HG03565 (cell line): Measurements from ENCODE around the gene PRRT3.
A peak's percentile ranks its signal among the peaks of the same experiment; 100 is the strongest.
"Not testable (repeated sequence)": the region's sequence is repeated elsewhere in the genome, so short reads cannot be mapped to it uniquely, and the experiment has no call there.

Experiments
- ATAC-seq: cut with Tn5 transposase; IDR thresholded peaks from one replicate; pipeline ENCODE4 v1.9.1; 2021; ENCODE audit warnings: mild to moderate bottlenecking, moderate library complexity; ENCODE audit not compliant: unreplicated experiment

Gene PRRT3

DNA sequence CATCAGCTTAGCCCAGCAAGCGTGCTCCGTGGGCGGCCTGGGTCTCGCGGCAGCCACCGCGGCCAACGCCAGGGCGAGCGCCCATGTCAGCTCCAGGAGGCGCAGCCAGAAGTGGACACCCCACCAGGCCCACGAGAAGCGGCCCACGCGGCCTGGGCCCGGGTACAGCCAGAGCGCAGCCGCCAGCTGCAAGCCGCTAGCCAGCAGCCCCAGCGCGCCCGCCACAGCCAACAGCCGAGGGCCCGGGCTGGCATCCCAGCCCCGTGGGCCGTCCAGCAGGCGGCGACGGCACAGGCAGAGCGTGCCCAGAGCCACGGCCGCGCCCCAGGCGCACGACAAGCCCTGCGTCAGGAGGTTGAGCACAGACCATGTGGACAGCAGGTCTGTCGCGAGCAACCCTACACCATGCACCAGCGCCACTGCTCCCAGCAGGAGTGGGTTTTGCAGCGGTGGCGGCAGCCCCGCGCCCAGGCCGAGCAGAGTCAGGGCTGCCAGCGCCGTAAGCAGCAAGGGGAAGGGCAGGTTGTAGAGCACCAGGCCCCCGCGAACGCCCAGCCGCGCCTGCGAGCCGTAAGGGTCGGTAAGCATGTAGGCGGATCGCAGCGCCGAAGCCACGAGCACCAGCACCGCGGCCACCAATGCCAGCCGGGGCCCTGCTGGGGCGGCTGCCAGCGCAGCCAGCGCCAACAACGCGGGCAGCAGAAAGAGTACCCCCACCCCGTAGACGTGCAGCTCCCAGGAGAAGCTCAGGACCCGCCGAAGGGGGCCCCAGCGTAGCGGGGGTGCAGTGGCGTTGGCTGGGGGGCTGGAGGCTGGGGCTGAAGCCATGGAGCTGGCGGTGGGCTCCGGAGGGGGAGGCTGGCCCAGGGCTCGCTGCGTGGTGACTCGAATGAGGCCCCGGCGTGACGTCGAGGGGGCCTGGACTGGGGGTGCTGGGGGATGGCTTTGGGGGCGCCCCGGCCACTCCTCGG, 4.9 kb downstream of the PRRT3 start:
- ATAC-seq, result no peak

DNA sequence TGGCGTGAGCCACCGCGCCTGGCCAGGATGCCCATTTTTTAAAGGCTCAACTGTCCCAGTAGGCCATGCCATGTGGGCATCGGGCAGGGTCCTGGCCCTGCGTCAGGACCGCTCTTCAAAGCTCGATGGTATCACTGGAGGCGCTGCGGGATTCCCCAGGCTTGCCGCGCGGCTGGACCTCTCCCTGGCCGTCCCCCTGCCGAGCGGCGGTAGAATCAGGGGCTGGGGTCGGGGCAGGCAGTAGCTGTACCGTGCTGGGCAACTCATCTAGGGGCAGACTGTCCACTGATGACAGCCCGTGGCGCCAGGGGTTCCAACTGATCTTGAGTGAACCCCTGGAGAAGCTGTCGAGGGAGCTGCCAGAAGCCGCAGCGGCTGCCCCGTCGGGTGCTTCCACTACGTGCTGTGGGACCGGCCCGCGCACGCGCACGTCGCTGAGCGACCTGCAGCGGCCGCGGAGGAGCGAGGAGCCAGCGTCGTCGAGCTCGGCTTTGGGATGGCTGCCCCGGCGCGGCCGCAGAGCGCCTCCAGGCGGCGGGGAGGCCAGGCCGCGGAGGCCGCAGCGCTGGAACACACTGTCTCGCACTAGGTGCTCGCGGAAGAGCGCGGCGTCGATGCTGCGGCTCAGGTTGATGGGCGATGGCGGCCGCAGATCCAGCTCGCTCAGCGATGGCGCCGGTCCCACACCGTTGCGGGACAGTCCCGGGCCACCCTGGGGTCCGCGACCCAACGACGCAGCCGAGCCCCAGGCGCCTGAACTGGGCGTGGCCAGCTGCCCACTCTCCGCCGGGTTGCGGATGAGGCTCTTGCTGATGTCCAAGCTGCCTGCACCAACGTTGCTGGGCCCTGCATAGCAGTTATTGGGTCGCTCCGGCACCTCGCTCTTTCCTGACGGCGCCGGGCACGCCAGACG, 5.8 kb downstream of the PRRT3 start:
- ATAC-seq, result no peak

DNA sequence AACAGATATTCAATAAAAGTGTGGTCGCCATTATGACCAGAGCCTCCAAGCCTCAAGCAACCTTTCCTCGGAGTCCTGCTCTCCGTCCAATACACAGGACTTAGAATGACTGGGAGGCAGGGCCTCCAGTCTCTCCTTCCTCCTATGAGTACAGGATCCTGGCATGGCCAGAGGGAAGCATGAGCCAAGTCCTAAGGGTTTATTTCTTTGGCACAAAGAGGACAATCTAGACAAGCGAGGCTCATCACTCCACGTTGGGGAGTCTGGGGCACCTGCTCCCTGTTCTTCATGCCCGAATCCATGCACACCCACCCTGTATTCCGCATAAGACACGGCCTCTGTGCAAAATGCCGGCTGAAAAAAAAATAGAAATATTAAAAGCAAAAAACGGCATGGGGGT, 6.8 kb downstream of the PRRT3 start:
- ATAC-seq, result no peak

GRCh38 chr3:9944271-9944670, 7.9 kb downstream of the PRRT3 start:
- ATAC-seq, result no peak

- ATAC-seq, result no peak
These were observed 9.1 kb downstream of the PRRT3 start for GRCh38 chr3:9942934-9943690.

DNA sequence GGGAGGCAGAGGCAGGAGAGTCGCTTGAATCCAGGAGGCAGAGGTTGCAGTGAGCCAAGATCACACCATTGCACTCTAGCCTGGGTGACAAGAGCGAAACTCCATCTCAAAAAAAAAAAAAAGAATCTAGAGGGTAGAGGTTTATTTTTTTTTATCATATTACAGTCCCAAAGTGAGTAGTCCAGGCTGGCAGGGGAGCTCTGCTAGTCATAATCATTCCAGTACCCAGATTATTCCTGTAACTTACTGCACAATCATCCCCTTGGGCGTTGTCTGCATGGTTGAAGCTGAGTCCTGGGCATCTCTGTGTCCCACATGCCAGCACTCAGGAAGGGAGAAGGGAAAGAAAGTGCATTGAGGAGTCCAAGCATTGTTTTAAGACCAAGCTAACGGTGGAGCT, 10.0 kb downstream of the PRRT3 start:
- no peak for ATAC-seq

DNA sequence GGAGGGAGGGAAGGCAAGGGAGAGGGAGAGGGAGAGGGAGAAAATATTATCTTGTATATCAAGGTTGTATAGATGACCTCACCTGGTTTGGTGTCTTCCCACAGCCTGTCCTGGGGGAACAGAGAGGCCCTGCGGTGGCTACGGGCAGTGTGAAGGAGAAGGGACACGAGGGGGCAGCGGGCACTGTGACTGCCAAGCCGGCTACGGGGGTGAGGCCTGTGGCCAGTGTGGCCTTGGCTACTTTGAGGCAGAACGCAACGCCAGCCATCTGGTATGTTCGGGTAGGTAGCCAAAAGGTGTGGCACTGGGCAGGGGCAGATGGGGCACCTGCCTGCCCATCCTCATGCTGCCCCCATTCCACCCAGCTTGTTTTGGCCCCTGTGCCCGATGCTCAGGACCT, 11.5 kb downstream of the PRRT3 start:
- no peak for ATAC-seq

DNA sequence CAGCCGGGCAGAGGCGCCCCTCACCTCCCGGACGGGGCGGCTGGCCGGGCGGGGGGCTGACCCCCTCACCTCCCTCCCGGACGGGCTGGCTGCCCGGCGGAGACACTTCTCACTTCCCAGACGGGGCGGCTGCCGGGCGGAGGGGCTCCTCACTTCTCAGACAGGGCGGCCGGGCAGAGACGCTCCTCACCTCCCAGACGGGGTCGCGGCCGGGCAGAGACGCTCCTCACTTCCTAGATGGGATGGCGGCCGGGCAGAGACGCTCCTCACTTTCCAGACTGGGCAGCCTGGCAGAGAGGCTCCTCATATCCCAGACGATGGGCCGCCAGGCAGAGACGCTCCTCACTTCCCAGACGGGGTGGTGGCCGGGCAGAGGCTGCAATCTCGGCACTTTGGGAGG, 12.3 kb downstream of the PRRT3 start:
- not testable (repeated sequence) for ATAC-seq

- ATAC-seq, result no peak
These were observed 13.2 kb downstream of the PRRT3 start for GRCh38 chr3:9938966-9939365.

DNA sequence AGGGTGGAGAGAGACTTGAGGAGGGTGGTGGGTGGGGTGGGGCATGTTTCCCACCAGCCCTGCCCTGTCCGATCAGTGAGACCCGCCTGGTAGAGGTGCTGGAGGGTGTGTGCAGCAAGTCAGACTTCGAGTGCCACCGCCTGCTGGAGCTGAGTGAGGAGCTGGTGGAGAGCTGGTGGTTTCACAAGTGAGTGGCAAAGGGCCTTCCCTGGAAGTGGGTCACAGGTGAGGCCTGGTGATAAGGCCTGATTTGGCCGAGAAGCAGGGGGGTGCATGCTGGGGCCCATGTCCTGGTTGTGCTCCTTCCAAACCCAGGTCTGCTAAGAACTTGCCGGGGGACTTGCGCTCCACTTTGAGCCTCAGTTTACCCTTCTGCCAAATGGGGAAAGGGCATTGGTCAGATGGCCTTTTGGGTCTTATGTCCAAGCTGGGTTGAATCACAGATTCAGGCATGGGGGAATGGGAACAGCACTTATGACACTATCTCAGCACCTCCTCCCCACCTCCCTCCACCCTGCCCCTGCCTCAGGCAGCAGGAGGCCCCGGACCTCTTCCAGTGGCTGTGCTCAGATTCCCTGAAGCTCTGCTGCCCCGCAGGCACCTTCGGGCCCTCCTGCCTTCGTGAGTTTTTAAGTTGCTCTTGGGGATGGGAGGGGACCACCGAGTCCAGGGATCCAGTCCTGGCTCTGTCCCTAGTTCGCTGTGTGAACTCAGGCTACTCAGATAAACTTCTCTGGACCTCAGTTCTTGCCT, 14.5 kb downstream of the PRRT3 start:
- no peak for ATAC-seq

GRCh38 chr3:9935966-9936510, 16.2 kb downstream of the PRRT3 start:
- no peak for ATAC-seq

- ATAC-seq, result no peak
These were observed 17.2 kb downstream of the PRRT3 start for GRCh38 chr3:9934993-9935392.

DNA sequence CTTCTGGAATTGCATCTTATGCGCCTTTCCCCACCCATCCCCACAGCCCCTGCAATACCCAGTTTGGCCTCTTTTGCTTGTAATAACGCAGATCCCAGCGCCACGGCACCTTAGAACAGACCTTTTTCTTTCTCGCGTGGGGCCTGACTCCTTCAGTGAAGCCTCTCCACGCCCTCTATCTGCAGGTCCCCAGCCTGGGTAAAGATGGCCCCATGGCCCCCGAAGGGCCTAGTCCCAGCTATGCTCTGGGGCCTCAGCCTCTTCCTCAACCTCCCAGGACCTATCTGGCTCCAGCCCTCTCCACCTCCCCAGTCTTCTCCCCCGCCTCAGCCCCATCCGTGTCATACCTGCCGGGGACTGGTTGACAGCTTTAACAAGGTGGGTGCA, 18.0 kb downstream of the PRRT3 start:
- no peak for ATAC-seq

DNA sequence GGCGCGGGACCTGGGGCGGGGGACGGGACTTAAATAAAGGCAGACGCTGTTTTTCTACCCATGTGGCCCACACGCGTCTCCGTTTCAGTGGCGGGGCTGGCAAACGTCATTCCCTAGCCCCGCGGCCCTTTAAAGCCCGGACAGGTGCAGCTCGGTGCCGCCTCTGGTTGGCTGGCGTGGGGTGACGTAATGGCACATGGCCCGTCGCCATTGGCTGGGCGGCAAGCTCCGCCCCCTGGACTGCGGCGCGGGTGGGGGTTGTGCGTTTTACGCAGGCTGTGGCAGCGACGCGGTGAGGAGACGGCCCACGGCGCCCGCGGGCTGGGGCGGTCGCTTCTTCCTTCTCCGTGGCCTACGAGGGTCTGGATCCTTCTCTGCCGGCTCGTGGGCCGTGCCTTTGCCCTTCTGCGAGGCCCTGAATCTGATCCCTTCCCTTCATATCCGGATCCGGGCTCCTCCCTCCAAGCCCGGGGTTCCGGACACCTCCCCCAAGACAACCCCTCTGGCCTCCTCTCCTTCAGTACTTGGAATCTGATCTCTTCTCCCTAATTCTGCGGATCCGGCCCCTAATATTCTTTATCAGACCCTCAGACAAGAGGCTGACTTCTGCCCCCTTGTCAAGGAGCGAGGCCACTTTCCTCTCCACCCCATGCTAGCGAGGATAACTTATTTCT, 18.5 kb downstream of the PRRT3 start, which contains the start of gene CRELD1:
TSS of gene CRELD1 (plus strand) at position 274 of the 674 bp plus-strand sequence. CDS start 605 bp downstream, outside the sequence.
- peak; percentile 80 for ATAC-seq

- ATAC-seq, result peak; percentile 48
These were observed 19.2 kb downstream of the PRRT3 start for GRCh38 chr3:9932843-9933560.

GRCh38 chr3:9932535-9932842, 19.7 kb downstream of the PRRT3 start:
- no peak for ATAC-seq

DNA sequence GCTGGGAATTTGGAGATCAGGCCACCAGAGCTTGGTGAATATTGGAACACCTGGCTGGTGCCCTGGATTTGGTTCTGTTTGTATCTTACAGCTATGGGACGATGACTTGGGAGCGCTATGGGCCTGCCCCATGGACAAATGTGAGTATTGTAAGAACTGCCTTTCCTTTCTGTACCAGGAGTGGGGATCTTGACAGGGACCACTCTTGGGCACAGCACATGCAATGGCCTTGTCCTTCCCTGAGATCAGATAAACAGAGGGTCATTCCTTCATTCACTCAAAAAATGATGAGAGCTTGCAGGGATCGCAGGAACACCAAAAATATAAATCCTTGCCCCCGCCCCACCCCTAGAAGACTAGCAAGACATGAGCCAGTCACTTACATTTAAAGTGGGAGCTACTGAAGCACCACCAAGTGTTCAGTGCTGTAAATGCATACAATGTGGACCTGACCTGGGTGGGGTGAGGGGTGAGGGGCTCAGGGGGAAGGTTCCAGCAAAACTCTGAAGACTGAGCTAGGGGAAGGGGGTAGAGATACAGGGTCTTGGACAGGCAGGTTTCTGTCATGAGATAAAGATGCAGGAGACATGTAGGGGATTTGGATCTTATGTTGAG, 21.3 kb downstream of the PRRT3 start:
- no peak for ATAC-seq

- no peak for ATAC-seq
These were observed 24.1 kb downstream of the PRRT3 start for GRCh38 chr3:9928158-9928557.
